ENCODE results near the gene RALGPS1. TPM values are rescaled to one million over a fixed set of nuclear protein-coding genes. Genes with fewer than 3 reads are reported as not detected.

The RALGPS1 gene
- total RNA-seq, 2 donors from 2014 or later = 9.3 to 12.6 TPM

- Mint-ChIP-seq H3K4me3 (no peak overlapping the region), H3K27me3 (no peaks in the 10 kb centered on the region), H3K27ac (no peak overlapping the region), H3K4me1 (no peaks in the 10 kb centered on the region), H3K36me3 (ENCODE audit: low read depth) (no peaks in the 10 kb centered on the region)
- no peaks in the 10 kb centered on the region for H3K9me3 ChIP-seq (ENCODE audit: control insufficient read depth, low read length, poor library complexity, severe bottlenecking)
- DNase-seq (no peak), ATAC-seq (no peak)
Measured at GRCh38 chr9:127262602-127263001, 348.0 kb downstream of the RALGPS1 start.

- Mint-ChIP-seq H3K4me1 (no peaks in the 10 kb centered on the region), H3K27ac (no peak overlapping the region), H3K27me3 (no peaks in the 10 kb centered on the region), H3K4me3 (no peak overlapping the region), H3K36me3 (ENCODE audit: low read depth) (no peaks in the 10 kb centered on the region)
- DNase-seq = no peak
- ATAC-seq = no peak
- H3K9me3 ChIP-seq (ENCODE audit: control insufficient read depth, low read length, poor library complexity, severe bottlenecking) = no peaks in the 10 kb centered on the region
Measured at GRCh38 chr9:127263237-127263636, 348.7 kb downstream of the RALGPS1 start.

GRCh38 chr9:127263664-127264063, 349.1 kb downstream of the RALGPS1 start:
- H3K9me3 ChIP-seq (ENCODE audit: control insufficient read depth, low read length, poor library complexity, severe bottlenecking) = no peaks in the 10 kb centered on the region
- Mint-ChIP-seq H3K36me3 (ENCODE audit: low read depth) (no peaks in the 10 kb centered on the region), H3K27ac (no peak overlapping the region), H3K27me3 (no peaks in the 10 kb centered on the region), H3K4me1 (no peaks in the 10 kb centered on the region), H3K4me3 (no peak overlapping the region)
- ATAC-seq (no peak), DNase-seq (no peak)

- ATAC-seq (no peak), DNase-seq (no peak)
- Mint-ChIP-seq H3K4me3 (no peak within 1 kb of the TSS), H3K27me3 (no peaks in the 10 kb centered on the region), H3K4me1 (no peaks in the 10 kb centered on the region), H3K36me3 (ENCODE audit: low read depth) (no peaks in the 10 kb centered on the region), H3K27ac (no peak within 1 kb of the TSS)
- no peaks in the 10 kb centered on the region for H3K9me3 ChIP-seq (ENCODE audit: control insufficient read depth, low read length, poor library complexity, severe bottlenecking)
Measured at GRCh38 chr9:127264462-127265219, 350.1 kb downstream of the RALGPS1 start, which contains the start of gene GARNL3. GARNL3 (plus strand) TSS chr9:127264774; CDS start chr9:127264878, 104 bp downstream.

GRCh38 chr9:127267793-127268525, 353.4 kb downstream of the RALGPS1 start:
- DNase-seq (no peak), ATAC-seq (no peak)
- no peak overlapping the region for H3K4me3 Mint-ChIP-seq
- peaks cover 16% of the 10 kb centered on the region for H3K27me3 Mint-ChIP-seq
- H3K9me3 ChIP-seq (ENCODE audit: control insufficient read depth, low read length, poor library complexity, severe bottlenecking) = no peaks in the 10 kb centered on the region
- peaks cover 3% of the 10 kb centered on the region for H3K4me1 Mint-ChIP-seq
- H3K27ac Mint-ChIP-seq = no peak overlapping the region
- H3K36me3 Mint-ChIP-seq (ENCODE audit: low read depth) = peaks cover 5% of the 10 kb centered on the region

- Mint-ChIP-seq H3K27ac (no peak overlapping the region), H3K4me1 (peaks cover 5% of the 10 kb centered on the region), H3K4me3 (no peak overlapping the region), H3K27me3 (peaks cover 20% of the 10 kb centered on the region), H3K36me3 (ENCODE audit: low read depth) (peaks cover 6% of the 10 kb centered on the region)
- H3K9me3 ChIP-seq (ENCODE audit: control insufficient read depth, low read length, poor library complexity, severe bottlenecking) = no peaks in the 10 kb centered on the region
- ATAC-seq = no peak
- no peak for DNase-seq
Measured at GRCh38 chr9:127269449-127269848, 354.9 kb downstream of the RALGPS1 start.

Other genes with a start within 250 kb of the RALGPS1 start
- gene ZBTB43, start 109.7 kb upstream of the RALGPS1 start, total RNA-seq = 10 to 100 TPM; 36.8 to 52.0 TPM
- 1 to 10 TPM; 5.0 to 8.2 TPM for gene ZBTB34, start 54.1 kb upstream of the RALGPS1 start, total RNA-seq
- gene ANGPTL2, start 207.9 kb downstream of the RALGPS1 start, total RNA-seq = under 1 TPM in 1 of 2 donors, not detected in 1; 0.10 TPM

All from T-helper 17 cell (primary cell).